ENCODE data around the gene NQO2.
"Not testable (repeated sequence)": the region's sequence is repeated elsewhere in the genome, so short reads cannot be mapped to it uniquely, and the experiment has no call there.

Gene NQO2

GRCh38 chr6:2989332-2990247, 10.1 kb upstream of the NQO2 start:
- peak in 48 of 51 donors; percentile 15 to 99 (median 81) for DNase-seq

GRCh38 chr6:2990248-2990931, 9.3 kb upstream of the NQO2 start:
- DNase-seq = peak in 24 of 51 donors; percentile 9 to 81 (median 28)

- peak in 1 of 51 donors; percentile 77 for DNase-seq
Measured at GRCh38 chr6:2990932-2991506, 8.7 kb upstream of the NQO2 start.

GRCh38 chr6:2992330-2992979, 7.2 kb upstream of the NQO2 start:
- DNase-seq = no peak

- DNase-seq = no peak
Measured at GRCh38 chr6:2993755-2994317, 5.9 kb upstream of the NQO2 start.

- DNase-seq = peak in 11 of 51 donors; percentile 11 to 67 (median 25)
Measured at GRCh38 chr6:2998249-2998997, 1.3 kb upstream of the NQO2 start.

- DNase-seq = peak in 7 of 51 donors; percentile 46 to 66 (median 60)
Measured at GRCh38 chr6:2998998-2999617, 586 bp upstream of the NQO2 start.

GRCh38 chr6:3001146-3001772, 1.6 kb downstream of the NQO2 start:
- DNase-seq = no peak

- DNase-seq = peak in 1 of 51 donors; percentile 4
Measured at GRCh38 chr6:3001773-3002293, 2.1 kb downstream of the NQO2 start.

- DNase-seq = not testable (repeated sequence)
Measured at GRCh38 chr6:3003226-3003625, 3.5 kb downstream of the NQO2 start.

- DNase-seq = no peak
Measured at GRCh38 chr6:3005077-3005476, 5.4 kb downstream of the NQO2 start.

GRCh38 chr6:3005874-3006273, 6.2 kb downstream of the NQO2 start:
- DNase-seq = no peak

- DNase-seq = no peak
Measured at GRCh38 chr6:3006476-3006875, 6.8 kb downstream of the NQO2 start.

GRCh38 chr6:3007571-3007970, 7.9 kb downstream of the NQO2 start:
- DNase-seq = no peak

- not testable (repeated sequence) for DNase-seq
Measured at GRCh38 chr6:3008712-3009265, 9.1 kb downstream of the NQO2 start.

- DNase-seq = no peak
Measured at GRCh38 chr6:3009930-3010329, 10.2 kb downstream of the NQO2 start.

- DNase-seq = no peak
Measured at GRCh38 chr6:3011158-3011557, 11.5 kb downstream of the NQO2 start.

GRCh38 chr6:3011592-3011991, 11.9 kb downstream of the NQO2 start:
- DNase-seq = no peak

GRCh38 chr6:3013486-3013885, 13.8 kb downstream of the NQO2 start:
- no peak for DNase-seq

Data from hypothalamus (tissue), 51 donors.